ENCODE measurements around the gene NGDN.

- TF ChIP-seq CTCF (IDR thresholded peaks at IDR 0.05; ENCODE audit: low read length) (no peak), EZH2 (IDR thresholded peaks at IDR 0.05; ENCODE audit: borderline replicate concordance, low read length) (no peak)
Observed at GRCh38 chr14:23454445-23454856, 15.1 kb upstream of the NGDN start.

Measured in OCI-LY1 (cell line).